NCI-H187 (cell line): ENCODE data around the gene CNPY2.
"Not testable (repeated sequence)": the region's sequence is repeated elsewhere in the genome, so short reads cannot be mapped to it uniquely, and the experiment has no call there.

Source experiments
- DNase-seq, 2 experiments: peaks; one replicate each; lab custom pipeline; 2025; lab: John Stamatoyannopoulos, UW

Gene CNPY2

DNA sequence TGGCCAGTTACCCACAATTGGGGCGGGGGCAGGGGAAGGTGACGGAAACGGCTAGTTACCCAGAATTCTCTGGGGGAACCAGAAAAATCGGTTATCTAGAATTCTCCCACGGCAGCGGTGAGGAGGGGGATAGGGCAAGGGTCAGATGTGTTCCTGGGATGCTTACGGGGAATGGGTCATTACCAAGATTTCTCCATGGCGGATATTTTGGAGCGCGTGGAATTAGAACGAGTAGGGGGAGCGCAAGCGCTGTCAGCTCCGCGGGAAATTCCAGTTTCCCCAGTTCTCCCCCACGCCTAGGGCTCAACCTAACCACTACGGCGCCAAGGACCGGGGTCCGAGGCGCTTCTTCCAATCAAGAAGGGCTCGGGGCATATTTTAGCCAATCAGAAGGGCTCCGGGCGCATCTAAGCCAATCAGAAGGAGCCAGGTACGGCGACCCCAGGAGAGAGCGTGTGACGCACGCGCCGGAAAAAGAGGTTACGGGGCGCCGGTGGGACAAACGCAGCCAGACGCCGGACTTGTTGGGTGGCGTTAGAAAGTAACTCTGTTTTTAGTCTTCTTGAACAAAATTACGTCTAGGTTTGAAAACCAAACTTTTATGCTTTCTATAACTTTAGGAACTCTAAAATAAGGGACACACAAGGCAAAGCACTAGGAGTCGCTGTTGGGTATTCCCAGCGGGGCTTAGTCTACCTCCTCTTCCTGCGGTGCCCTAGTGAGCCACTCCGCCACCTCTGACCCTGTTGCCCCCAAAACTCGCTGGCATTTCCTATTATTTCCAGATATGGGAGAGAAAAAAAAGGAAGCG, 18.1 kb upstream of the CNPY2 start, which contains the start of gene PAN2:
Gene PAN2 (minus strand): TSS at position 322 of the 811 bp plus-strand sequence. CDS start 906 bp downstream, outside the sequence.
- peak; percentile 96 for DNase-seq

GRCh38 chr12:56333197-56333678, 17.4 kb upstream of the CNPY2 start:
- DNase-seq, result no peak

DNA sequence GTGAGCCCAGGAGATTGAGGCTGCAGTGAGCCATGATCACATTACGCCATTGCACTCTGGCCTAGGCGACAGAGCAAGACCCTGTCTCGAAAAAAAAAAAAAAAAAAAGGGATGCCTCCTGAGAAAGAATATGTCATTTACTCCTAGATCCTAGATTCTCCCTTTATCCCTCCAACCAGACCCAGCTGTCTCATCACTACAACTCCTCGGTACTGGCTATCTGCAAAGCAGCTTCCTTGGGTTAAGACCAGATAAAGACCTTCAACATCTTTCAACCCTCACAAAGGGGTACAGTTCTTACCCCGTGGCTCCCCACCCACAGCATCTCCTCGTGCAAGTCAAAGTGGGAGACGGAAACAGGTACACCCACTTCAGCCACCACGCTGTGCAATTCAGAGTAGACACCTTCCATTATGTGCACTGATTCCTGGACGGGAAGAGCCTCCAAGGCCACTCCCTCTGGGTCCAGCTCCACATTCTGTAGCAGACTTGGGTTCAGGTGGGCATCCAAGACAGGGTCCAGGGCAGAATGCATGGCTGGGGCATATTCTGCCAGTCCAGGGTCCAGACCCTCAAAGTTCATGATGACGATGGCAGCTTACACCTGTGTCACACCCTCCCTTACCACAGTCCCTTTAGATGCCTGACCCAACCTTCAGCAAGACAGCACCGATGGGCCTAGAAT, 16.9 kb upstream of the CNPY2 start:
- no peak for DNase-seq

GRCh38 chr12:56330936-56331490, 15.2 kb upstream of the CNPY2 start:
- DNase-seq, result no peak

DNA sequence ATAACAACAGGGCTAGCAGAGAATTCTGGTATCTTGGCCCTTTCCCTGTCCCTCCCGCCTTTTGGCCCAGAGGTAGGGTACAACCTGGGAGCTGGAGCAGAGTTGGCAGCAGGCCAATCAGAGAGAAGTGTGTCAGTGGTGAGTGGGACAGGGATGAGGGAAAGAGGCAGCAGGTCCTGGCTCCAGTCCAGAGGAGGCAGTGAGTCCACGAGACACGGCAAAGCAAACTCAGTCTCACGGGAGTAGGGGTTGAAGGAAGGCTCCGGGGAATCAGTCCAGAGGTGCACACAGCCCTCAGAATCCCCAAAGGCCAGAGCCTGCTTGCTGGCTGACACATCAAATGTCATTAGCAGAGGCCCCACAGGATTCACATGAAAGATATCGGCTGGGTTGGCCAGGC, 10.7 kb upstream of the CNPY2 start:
- no peak for DNase-seq

DNA sequence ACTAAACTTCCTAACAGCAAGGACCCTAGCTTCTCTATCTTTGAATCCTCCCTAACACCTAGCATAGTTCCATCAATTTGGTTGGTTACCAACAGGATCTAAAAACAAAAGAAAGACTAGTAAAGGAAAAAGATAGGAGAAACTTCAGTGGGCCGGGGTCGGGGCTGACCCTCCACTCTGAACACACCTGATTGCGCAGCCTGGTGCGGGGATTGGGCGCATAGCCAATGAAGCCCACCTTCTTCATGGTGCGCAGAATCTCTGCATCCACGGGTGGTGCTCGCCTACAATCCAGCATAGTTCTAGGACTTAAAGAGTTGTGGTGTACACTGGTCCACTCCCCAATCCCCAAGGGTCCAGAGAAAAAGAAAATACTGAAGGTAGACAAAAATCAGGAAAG, 10.3 kb upstream of the CNPY2 start:
- DNase-seq, result no peak

- DNase-seq, result no peak
Measured at GRCh38 chr12:56324206-56324605, 8.4 kb upstream of the CNPY2 start.

DNA sequence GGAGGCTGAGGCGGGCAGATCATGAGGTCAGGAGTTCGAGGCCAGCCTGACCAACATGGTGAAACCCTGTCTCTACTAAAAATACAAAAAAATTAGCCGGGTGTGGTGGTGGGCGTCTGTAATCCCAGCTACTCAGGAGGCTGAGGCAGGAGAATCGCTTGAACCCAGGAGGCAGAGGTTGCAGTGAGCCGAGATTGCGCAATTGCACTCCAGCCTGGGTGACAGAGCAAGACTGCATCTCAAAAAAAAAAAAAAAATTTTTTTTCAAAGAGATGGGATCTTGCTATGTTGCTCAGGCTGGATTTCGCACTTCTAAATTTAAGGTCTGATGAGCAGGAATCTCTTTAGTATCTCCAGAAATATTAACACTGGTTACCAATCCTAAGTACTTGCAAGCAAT, 5.8 kb upstream of the CNPY2 start:
- not testable (repeated sequence) for DNase-seq

DNA sequence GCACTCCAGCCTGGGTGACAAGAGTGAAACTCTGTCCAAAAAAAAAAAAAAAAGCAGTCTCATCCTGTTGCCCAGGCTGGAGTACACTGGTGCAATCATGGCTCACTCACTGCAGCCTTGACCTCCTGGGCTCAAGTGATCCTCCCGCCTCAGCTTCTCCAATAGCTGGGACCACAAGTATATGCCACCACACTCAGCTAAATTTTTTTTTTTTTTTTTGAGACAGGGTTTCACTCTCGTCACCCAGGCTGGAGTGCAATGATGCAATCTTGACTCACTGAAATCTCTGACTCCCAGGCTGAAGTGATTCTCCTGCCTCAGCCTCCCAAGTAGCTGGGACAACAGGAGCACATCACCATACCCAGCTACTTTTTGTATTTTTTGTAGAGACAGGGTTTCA, 5.2 kb upstream of the CNPY2 start:
- no peak for DNase-seq

DNA sequence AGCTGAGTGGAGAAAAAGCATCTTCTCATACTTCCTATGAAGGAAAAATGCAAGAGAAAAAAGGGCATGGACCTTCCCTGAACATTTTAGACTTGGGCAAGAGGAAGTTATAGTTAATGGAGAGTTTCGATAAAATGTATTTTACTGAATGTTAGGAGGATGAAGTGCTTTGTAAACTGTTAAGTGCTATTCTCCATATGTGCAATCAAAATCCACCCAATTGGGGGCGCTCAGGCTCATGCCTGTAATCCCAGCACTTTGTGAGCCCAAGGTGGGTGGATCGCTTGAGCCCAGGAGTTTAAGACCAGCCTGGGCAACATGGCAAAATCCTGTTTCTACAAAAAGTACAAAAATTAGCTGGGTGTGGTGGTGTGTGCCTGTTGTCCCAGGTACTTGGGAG, 1.9 kb upstream of the CNPY2 start:
- DNase-seq, result no peak

DNA sequence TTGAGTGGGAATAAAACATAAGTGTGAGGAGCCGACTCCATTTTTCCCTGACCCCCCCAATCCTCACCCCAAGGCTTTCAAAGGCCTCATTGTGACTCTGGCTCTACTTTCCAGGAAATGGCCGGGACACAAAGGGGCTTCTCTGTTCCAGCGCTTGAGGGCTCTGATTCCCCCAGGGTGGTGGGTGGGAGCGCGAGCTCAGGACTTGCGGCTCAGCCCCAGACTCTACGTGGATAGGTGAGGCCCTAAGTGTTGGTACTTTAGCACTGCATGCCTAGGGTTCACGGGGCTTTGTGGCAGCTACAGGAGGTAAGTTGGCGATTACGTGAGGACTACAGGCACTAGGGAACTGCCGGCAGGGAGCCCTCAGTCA, 553 bp downstream of the CNPY2 start:
- no peak for DNase-seq

- DNase-seq, result no peak
Measured at GRCh38 chr12:56311003-56311402, 4.8 kb downstream of the CNPY2 start.

DNA sequence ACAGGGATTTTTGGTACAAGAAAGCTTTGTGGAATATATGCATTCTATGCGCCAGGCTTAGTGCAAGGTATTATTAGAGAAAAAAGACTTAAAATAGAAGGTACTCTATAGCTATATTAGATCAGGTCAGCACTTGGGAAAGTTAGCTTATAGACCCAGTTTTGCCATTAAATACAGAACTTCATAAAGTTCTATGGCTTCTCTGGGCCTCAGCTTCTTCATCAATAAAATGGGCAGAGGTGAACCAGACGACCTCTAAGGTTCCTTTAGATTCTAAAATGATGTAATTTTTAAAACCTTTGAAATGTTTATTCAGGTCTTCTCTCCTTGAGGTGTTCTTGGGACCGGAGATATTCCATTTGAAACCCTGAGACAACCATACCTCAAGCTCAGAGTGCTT, 7.1 kb downstream of the CNPY2 start:
- DNase-seq, result no peak

DNA sequence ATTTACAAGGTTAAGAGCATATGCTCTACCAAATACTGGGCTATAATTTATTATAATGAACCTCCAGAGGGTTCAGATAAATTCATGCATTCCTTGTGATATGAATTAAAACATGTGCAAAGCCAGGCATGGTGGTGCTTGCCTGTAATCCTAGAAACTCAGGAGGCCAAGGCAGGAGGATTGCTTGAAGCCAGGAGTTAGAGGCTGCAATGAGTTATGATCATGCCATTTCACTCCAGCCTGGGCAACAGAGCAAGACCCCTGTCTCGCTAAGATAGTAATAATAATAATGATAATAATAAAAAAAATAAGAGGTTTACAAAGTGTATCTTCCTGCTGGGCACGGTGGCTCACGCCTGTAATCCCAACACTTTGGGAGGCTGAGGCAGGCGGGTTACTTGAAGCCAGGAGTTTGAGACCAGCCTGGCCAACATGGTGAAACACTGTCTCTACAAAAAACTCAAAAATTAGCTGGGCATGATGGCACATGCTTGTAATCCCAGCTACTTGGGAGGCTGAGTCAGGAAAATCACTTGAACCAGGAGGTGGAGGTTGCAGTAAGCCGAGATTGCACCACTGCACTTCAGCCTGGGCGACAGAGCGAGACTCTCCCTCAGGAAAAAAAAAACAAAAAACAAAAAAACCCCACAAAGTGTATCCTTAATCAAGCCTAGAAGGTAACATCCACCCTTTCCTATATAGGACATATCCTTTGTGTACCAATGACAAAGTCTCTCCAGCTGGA, 8.4 kb downstream of the CNPY2 start:
- DNase-seq, result no peak

- DNase-seq, result no peak
Measured at GRCh38 chr12:56304872-56305590, 10.8 kb downstream of the CNPY2 start.

GRCh38 chr12:56304276-56304675, 11.5 kb downstream of the CNPY2 start:
- no peak for DNase-seq

- DNase-seq, result peak in 1 of 2 experiments; percentile 55
Measured at GRCh38 chr12:56300644-56301464, 14.9 kb downstream of the CNPY2 start.

DNA sequence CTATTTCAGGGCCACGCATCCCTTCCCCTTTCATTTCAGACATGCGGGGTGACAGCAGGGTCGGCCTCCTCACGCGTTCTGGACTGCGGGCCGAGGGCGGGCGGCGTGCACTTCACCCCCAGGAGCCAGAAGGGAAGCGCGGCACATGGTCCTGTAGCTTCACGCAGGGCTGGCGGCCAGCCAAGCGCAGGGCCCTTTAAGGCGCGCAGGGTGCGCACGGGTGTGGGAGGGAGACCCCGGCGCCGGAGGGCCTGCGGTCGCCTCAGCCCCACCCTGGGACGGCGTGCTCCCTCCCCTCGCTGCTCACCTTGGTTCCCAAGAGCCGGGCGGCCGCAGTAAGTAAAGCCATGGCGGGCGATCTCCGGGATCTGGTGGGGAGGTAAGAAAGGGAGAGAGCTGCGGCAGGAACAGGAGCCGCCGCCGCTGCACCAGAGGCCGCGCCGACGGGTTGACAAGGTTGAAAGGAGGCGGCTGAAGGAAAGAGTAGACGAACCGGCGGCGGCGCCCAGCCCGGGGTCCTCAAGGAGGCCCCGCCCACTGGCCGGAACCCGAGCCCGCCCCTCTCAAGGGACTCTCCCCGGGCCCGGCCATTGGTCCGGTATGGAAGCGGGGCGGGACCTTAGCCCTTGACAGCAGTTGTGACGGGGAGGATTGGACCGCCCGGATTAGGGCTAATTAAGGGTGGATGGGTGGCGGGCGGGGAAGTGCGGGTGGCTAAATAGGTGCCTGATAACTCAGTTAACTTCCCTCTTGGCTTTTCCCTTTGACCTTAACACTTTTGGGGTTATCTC, 15.7 kb downstream of the CNPY2 start, which contains the start of gene CS:
Gene CS (minus strand): TSS at position 478 of the 791 bp plus-strand sequence. CDS start 129 bp downstream, at position 349.
- DNase-seq, result peak; percentile 98 to 99

DNA sequence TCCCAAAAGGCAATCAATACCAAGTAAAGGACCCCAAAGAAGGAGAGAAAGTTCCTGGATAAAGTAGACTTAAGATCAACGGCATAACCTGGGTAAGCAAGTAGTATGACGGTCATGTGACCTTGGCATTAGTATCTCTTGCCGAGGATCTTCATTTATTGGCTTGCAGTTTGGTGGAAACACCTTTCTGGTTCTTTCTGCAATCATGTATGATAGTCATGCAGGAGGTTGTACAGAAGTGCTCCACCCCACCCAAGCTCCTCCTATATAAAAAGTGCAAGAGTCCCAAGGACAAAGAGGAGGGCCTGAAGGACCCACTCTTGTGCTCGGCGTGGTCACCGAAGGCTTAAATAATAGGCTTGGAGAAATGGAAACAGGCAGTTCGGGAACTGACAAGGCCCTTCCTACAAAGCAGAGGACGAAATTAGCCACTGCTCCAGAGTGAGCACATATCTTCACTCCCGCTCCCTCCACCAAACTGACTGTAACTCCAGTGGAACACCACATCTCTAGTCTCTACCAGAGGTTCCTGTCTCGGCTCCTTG, 16.4 kb downstream of the CNPY2 start:
- DNase-seq, result no peak
